Activated CD8-positive, alpha-beta T cell treated with anti-CD3 and anti-CD28 coated beads, Interleukin-2, amount 10 ng/mL, durations not matched to agents 7 days and 5 days (primary cell): Measurements from ENCODE around the gene DHX29. TPM values are rescaled to one million over a fixed set of nuclear protein-coding genes. Genes with fewer than 3 reads are reported as not detected.
A peak's percentile ranks its signal among the peaks of the same experiment; 100 is the strongest.

Experiments
- ATAC-seq: fragments of 150-1000 bp; cut with Tn5 transposase; one replicate; pipeline ENCODE4 v1.10.0; 2021; ENCODE audit warnings: moderate library complexity
- CTCF ChIA-PET: fragments of 350-600 bp; sonication (Branson Sonifier 250); formaldehyde crosslinking; loops from one replicate; lab custom pipeline; 2021; ENCODE audit warnings: antibody characterized with exemption; lab: Charles Lee
- POLR2A ChIA-PET: fragments of 350-600 bp; sonication (Branson Sonifier 250); formaldehyde crosslinking; loops from one replicate; lab custom pipeline; 2021; ENCODE audit warnings: antibody characterized with exemption; lab: Charles Lee
- DNase-seq: peaks from one replicate; pipeline ENCODE4 v3.0.0-alpha.2; 2020
- H3K27ac Mint-ChIP-seq: one replicate; pipeline ENCODE4 v1.8.0; 2021; ENCODE audit warnings: mild to moderate bottlenecking, mixed read lengths
- H3K27me3 Mint-ChIP-seq: one replicate; pipeline ENCODE4 v1.8.0; 2021; ENCODE audit warnings: low read depth, mixed read lengths
- H3K36me3 Mint-ChIP-seq: one replicate; pipeline ENCODE4 v1.8.0; 2021; ENCODE audit warnings: low read depth, mixed read lengths
- H3K4me1 Mint-ChIP-seq: one replicate; pipeline ENCODE4 v1.8.0; 2021; ENCODE audit warnings: low read depth, mixed read lengths
- H3K4me3 Mint-ChIP-seq: one replicate; pipeline ENCODE4 v1.8.0; 2021; ENCODE audit warnings: mild to moderate bottlenecking, mixed read lengths
- H3K9me3 Mint-ChIP-seq: one replicate; pipeline ENCODE4 v1.8.0; 2022; ENCODE audit warnings: mixed read lengths; ENCODE audit not compliant: insufficient read depth
- total RNA-seq, 2 experiments: library from RNA; stranded (reverse); gene quantifications; one replicate each; pipeline ENCODE4 v1.2.3, GENCODE V29; 2021

DHX29 gene
- total RNA-seq, 2 experiments from 2014 or later, result 16.7 to 19.9 TPM

GRCh38 chr5:55316289-55316688 lies 8.8 kb upstream of the DHX29 start:
- DNase-seq (no peak), ATAC-seq (no peak)
- H3K27ac Mint-ChIP-seq, result no peak overlapping the region
- H3K4me1 Mint-ChIP-seq, result peaks cover 29% of the 10 kb centered on the region
- ChIA-PET CTCF (no interaction called here), POLR2A (no interaction called here)
- no peak overlapping the region for H3K4me3 Mint-ChIP-seq
- no peaks in the 10 kb centered on the region for H3K9me3 Mint-ChIP-seq
- peaks cover 29% of the 10 kb centered on the region for H3K36me3 Mint-ChIP-seq
- H3K27me3 Mint-ChIP-seq, result no peaks in the 10 kb centered on the region

GRCh38 chr5:55313870-55314617 lies 6.5 kb upstream of the DHX29 start:
- Mint-ChIP-seq H3K4me1 (peaks cover 35% of the 10 kb centered on the region), H3K27ac (no peak overlapping the region), H3K9me3 (no peaks in the 10 kb centered on the region), H3K27me3 (no peaks in the 10 kb centered on the region), H3K36me3 (peaks cover 34% of the 10 kb centered on the region), H3K4me3 (no peak overlapping the region)
- ChIA-PET CTCF (no interaction called here), POLR2A (no interaction called here)
- ATAC-seq, result no peak
- no peak for DNase-seq

GRCh38 chr5:55308254-55308836 lies 851 bp upstream of the DHX29 start:
- no peaks in the 10 kb centered on the region for H3K27me3 Mint-ChIP-seq
- H3K9me3 Mint-ChIP-seq, result peaks cover 3% of the 10 kb centered on the region
- ChIA-PET POLR2A (interaction anchor here (0.6 to 2.4 kb wide), 6 partner anchors 11 to 1625 kb away, joined by 4 to 9 read pairs (median 6); no protein-coding TSS in a partner anchor), CTCF (interaction anchor here (0.9 to 2.7 kb wide), 6 partner anchors 54 to 383 kb away, joined by 3 to 9 read pairs (median 4); no protein-coding TSS in a partner anchor)
- peaks cover 21% of the 10 kb centered on the region for H3K36me3 Mint-ChIP-seq
- DNase-seq, result peak; percentile 43
- peaks cover 21% of the 10 kb centered on the region for H3K4me1 Mint-ChIP-seq
- no peak for ATAC-seq
- H3K4me3 Mint-ChIP-seq, result no peak overlapping the region
- H3K27ac Mint-ChIP-seq, result no peak overlapping the region

GRCh38 chr5:55306641-55307382 lies 682 bp downstream of the DHX29 start:
- DNase-seq (no peak), ATAC-seq (peak; percentile 0)
- peaks cover 26% of the 10 kb centered on the region for H3K36me3 Mint-ChIP-seq
- peaks cover 22% of the 10 kb centered on the region for H3K4me1 Mint-ChIP-seq
- CTCF ChIA-PET, result interaction anchor here (0.8 to 2.7 kb wide), 12 partner anchors 10 to 395 kb away, joined by 3 to 9 read pairs (median 4); no protein-coding TSS in a partner anchor
- H3K9me3 Mint-ChIP-seq, result peaks cover 4% of the 10 kb centered on the region
- H3K4me3 Mint-ChIP-seq, result no peak overlapping the region
- H3K27ac Mint-ChIP-seq, result no peak overlapping the region
- no peaks in the 10 kb centered on the region for H3K27me3 Mint-ChIP-seq
- POLR2A ChIA-PET, result interaction anchor here (0.6 to 2.4 kb wide), 9 partner anchors 8 to 633 kb away, joined by 3 to 9 read pairs (median 4); partner anchors contain the start of gene PLPP1

- no peaks in the 10 kb centered on the region for H3K27me3 Mint-ChIP-seq
- POLR2A ChIA-PET, result interaction anchor here (0.6 kb wide), 1 partner anchor 418 kb away, joined by 3 read pairs; no protein-coding TSS in a partner anchor
- H3K27ac Mint-ChIP-seq, result no peak overlapping the region
- DNase-seq (no peak), ATAC-seq (no peak)
- H3K9me3 Mint-ChIP-seq, result peaks cover 8% of the 10 kb centered on the region
- no peak overlapping the region for H3K4me3 Mint-ChIP-seq
- CTCF ChIA-PET, result interaction anchor here (0.8 to 1.5 kb wide), 3 partner anchors 12 to 23 kb away, joined by 3 to 4 read pairs (median 3); no protein-coding TSS in a partner anchor
- H3K36me3 Mint-ChIP-seq, result peaks cover 24% of the 10 kb centered on the region
- H3K4me1 Mint-ChIP-seq, result peaks cover 10% of the 10 kb centered on the region
These were observed 2.1 kb downstream of the DHX29 start for GRCh38 chr5:55305345-55305744.

GRCh38 chr5:55304584-55304983 lies 2.9 kb downstream of the DHX29 start:
- Mint-ChIP-seq H3K4me1 (peaks cover 10% of the 10 kb centered on the region), H3K27me3 (no peaks in the 10 kb centered on the region), H3K9me3 (peaks cover 8% of the 10 kb centered on the region), H3K4me3 (no peak overlapping the region), H3K27ac (no peak overlapping the region), H3K36me3 (peaks cover 25% of the 10 kb centered on the region)
- ChIA-PET CTCF (no interaction called here), POLR2A (interaction anchor here (0.6 kb wide), 1 partner anchor 417 kb away, joined by 3 read pairs; no protein-coding TSS in a partner anchor)
- DNase-seq (no peak), ATAC-seq (no peak)

GRCh38 chr5:55303238-55303690 lies 4.2 kb downstream of the DHX29 start:
- Mint-ChIP-seq H3K9me3 (peaks cover 8% of the 10 kb centered on the region), H3K27ac (no peak overlapping the region), H3K36me3 (peaks cover 31% of the 10 kb centered on the region), H3K4me1 (peaks cover 10% of the 10 kb centered on the region), H3K4me3 (no peak overlapping the region), H3K27me3 (no peaks in the 10 kb centered on the region)
- CTCF ChIA-PET, result interaction anchor here (1.3 kb wide), 1 partner anchor 9 kb away, joined by 3 read pairs; no protein-coding TSS in a partner anchor
- ATAC-seq, result no peak
- no peak for DNase-seq
- POLR2A ChIA-PET, result no interaction called here

GRCh38 chr5:55300890-55301289 lies 6.6 kb downstream of the DHX29 start:
- DNase-seq (no peak), ATAC-seq (no peak)
- Mint-ChIP-seq H3K27ac (no peak overlapping the region), H3K27me3 (no peaks in the 10 kb centered on the region), H3K4me3 (no peak overlapping the region), H3K36me3 (peaks cover 45% of the 10 kb centered on the region), H3K4me1 (peaks cover 10% of the 10 kb centered on the region), H3K9me3 (peaks cover 8% of the 10 kb centered on the region)
- POLR2A ChIA-PET, result no interaction called here
- CTCF ChIA-PET, result interaction anchor here (0.6 kb wide), 1 partner anchor 32 kb away, joined by 3 read pairs; no protein-coding TSS in a partner anchor

- H3K36me3 Mint-ChIP-seq, result peaks cover 62% of the 10 kb centered on the region
- H3K4me3 Mint-ChIP-seq, result no peak overlapping the region
- ATAC-seq (no peak), DNase-seq (no peak)
- H3K9me3 Mint-ChIP-seq, result no peaks in the 10 kb centered on the region
- no peak overlapping the region for H3K27ac Mint-ChIP-seq
- POLR2A ChIA-PET, result interaction anchor here (0.6 to 0.8 kb wide), 2 partner anchors 13 to 28 kb away, joined by 3 to 4 read pairs; partner anchors contain the start of genes DHX29 and MTREX
- no peaks in the 10 kb centered on the region for H3K27me3 Mint-ChIP-seq
- CTCF ChIA-PET, result interaction anchor here (0.6 kb wide), 1 partner anchor 71 kb away, joined by 3 read pairs; no protein-coding TSS in a partner anchor
- no peaks in the 10 kb centered on the region for H3K4me1 Mint-ChIP-seq
These were observed 12.6 kb downstream of the DHX29 start for GRCh38 chr5:55294935-55295334.

- Mint-ChIP-seq H3K27ac (no peak overlapping the region), H3K9me3 (no peaks in the 10 kb centered on the region), H3K36me3 (peaks cover 51% of the 10 kb centered on the region), H3K4me1 (no peaks in the 10 kb centered on the region), H3K27me3 (no peaks in the 10 kb centered on the region), H3K4me3 (no peak overlapping the region)
- ATAC-seq, result no peak
- ChIA-PET CTCF (interaction anchor here (1.0 kb wide), 1 partner anchor 15 kb away, joined by 3 read pairs; no protein-coding TSS in a partner anchor), POLR2A (no interaction called here)
- no peak for DNase-seq
These were observed 16.5 kb downstream of the DHX29 start for GRCh38 chr5:55290991-55291390.

- H3K9me3 Mint-ChIP-seq, result no peaks in the 10 kb centered on the region
- H3K27me3 Mint-ChIP-seq, result no peaks in the 10 kb centered on the region
- DNase-seq, result no peak
- H3K36me3 Mint-ChIP-seq, result peaks cover 45% of the 10 kb centered on the region
- no peak overlapping the region for H3K4me3 Mint-ChIP-seq
- ATAC-seq, result no peak
- H3K4me1 Mint-ChIP-seq, result no peaks in the 10 kb centered on the region
- ChIA-PET CTCF (no interaction called here), POLR2A (no interaction called here)
- H3K27ac Mint-ChIP-seq, result no peak overlapping the region
These were observed 17.7 kb downstream of the DHX29 start for GRCh38 chr5:55289808-55290207.
